Stomach (tissue), 9 donors: ENCODE results near the gene TIMM23. TPM values are rescaled to one million over a fixed set of nuclear protein-coding genes. Genes with fewer than 3 reads are reported as not detected.
A peak's percentile ranks its signal among the peaks of the same experiment; 100 is the strongest.

ENCODE experiments used
- DNase-seq, 2 donors: peaks; one replicate each; pipeline versions ENCODE4 v3.0.0 to v3.0.0-alpha.2; 2013 to 2019
- H3K27ac ChIP-seq, 5 donors: fragments of 200-600 bp in 4 of 5; sonication (generic) in 4 of 5; one replicate each; pipeline ENCODE4 v1.5.1; 2013 to 2019; ENCODE audit warnings: mild to moderate bottlenecking in 1 of 5, moderate library complexity in 1 of 5
- H3K27me3 ChIP-seq, 3 donors: fragments of 200-600 bp; sonication (generic); one replicate each; pipeline ENCODE4 v1.5.1; 2017 to 2019; ENCODE audit warnings: mixed run types in 1 of 3
- H3K36me3 ChIP-seq, 4 donors: fragments of 200-600 bp; sonication (generic); 1 replicate in 3 of 4; 2 replicates in 1 of 4; pipeline ENCODE4 v1.5.1; 2016 to 2019
- H3K4me1 ChIP-seq, 4 donors: fragments of 200-600 bp; sonication (generic); one replicate each; pipeline ENCODE4 v1.5.1; 2016 to 2019
- H3K4me3 ChIP-seq, 4 donors: fragments of 200-600 bp; sonication (generic) in 3 of 4; one replicate each; pipeline ENCODE4 v1.5.1; 2016 to 2019; ENCODE audit warnings: mild to moderate bottlenecking in 1 of 4
- H3K9me3 ChIP-seq, 4 donors: fragments of 200-600 bp; sonication (generic); one replicate each; pipeline ENCODE4 v1.5.1; 2016 to 2019
- CTCF ChIP-seq, 7 experiments: fragments of 450-650 bp in 4 of 7; fragments of 200-600 bp in 3 of 7; sonication (generic) in 3 of 7; IDR thresholded peaks; one replicate each; pipeline ENCODE4 v1.5.1; 2016 to 2019; ENCODE audit warnings: antibody characterized with exemption in 7 of 7, control low read depth in 2 of 7, mild to moderate bottlenecking in 1 of 7
- EP300 ChIP-seq: sonication (generic); formaldehyde crosslinking; IDR thresholded peaks from one replicate; pipeline ENCODE4 v1.6.1; 2017; ENCODE audit warnings: antibody characterized with exemption
- POLR2A ChIP-seq, 4 donors: fragments of 450-650 bp; IDR thresholded peaks; one replicate each; pipeline ENCODE4 v1.6.1; 2016; ENCODE audit warnings: antibody characterized with exemption in 4 of 4, control low read depth in 2 of 4, mild to moderate bottlenecking in 1 of 4, moderate library complexity in 1 of 4
- POLR2AphosphoS5 ChIP-seq, 3 donors: sonication (generic); formaldehyde crosslinking; IDR thresholded peaks; one replicate each; pipeline ENCODE4 v1.6.1; 2016; ENCODE audit warnings: antibody characterized with exemption in 3 of 3
- WGBS, 5 donors: extraction: QIAGEN DNeasy Blood & Tissue Kit in 3 of 5; methylation state at CpG; one replicate each; pipeline versions ENCODE4 v1.1.5 to v1.1.7; 2013 to 2018; 5-methylcytosine and 5-hydroxymethylcytosine counted together
- intact Hi-C: fragments of 100-400 bp; cut with DNase I; formaldehyde crosslinking; loops from one replicate; pipeline ENCODE4 v1.15.1; 2023; ENCODE audit warnings: low total_unique reads
- polyA plus RNA-seq, 3 donors: library from polyadenylated mRNA; stranded (reverse); fragments of 200-250 nt; gene quantifications; one replicate each; pipeline ENCODE4 v1.2.3, GENCODE V29; 2013
- total RNA-seq, 5 donors: library from RNA; depleted of rRNA; stranded (reverse); fragments of >200 nt; gene quantifications; one replicate each; pipeline versions ENCODE4 v1.1.0 to v1.2.3, GENCODE V29; 2014 to 2016
- donor health status: healthy with polysubstance abuse.
- donor health status: Bipolar disorder and iron deficiency.
- donor health status: healthy.

Gene TIMM23
- total and polyA plus RNA-seq, 8 donors = 20.5 to 111 (median 56.8) TPM

GRCh38 chr10:46020344-46020657 lies 48.0 kb downstream of the TIMM23 start:
- Histone ChIP-seq H3K9me3 (no peaks in the 10 kb centered on the region), H3K4me3 (no peak overlapping the region), H3K27me3 (no peaks in the 10 kb centered on the region), H3K4me1 (peaks cover 55 to 99% (median 71%) of the 10 kb centered on the region in 4 donors), H3K27ac (peak overlapping the region in 4 of 5 donors; percentile 14 to 93 (median 39)), H3K36me3 (peaks cover 0 to 18% (median 12%) of the 10 kb centered on the region in 4 donors)
- WGBS, 5 donors = 50 to 72% (median 65%) methylated on average over 3 of the region's 3 CpGs
- DNase-seq = peak in 1 of 2 donors; percentile 6
- TF ChIP-seq POLR2A (IDR thresholded peaks at IDR 0.05) = no peak
- intact Hi-C loops = no loop called here

- Histone ChIP-seq H3K9me3 (no peaks in the 10 kb centered on the region), H3K27me3 (no peaks in the 10 kb centered on the region), H3K27ac (peak overlapping the region; percentile 78 to 93 (median 89)), H3K4me1 (peaks cover 74 to 100% (median 92%) of the 10 kb centered on the region in 4 donors), H3K36me3 (peaks cover 0 to 7% (median 0%) of the 10 kb centered on the region in 4 donors), H3K4me3 (peak overlapping the region; percentile 56 to 64 (median 58))
- peak; percentile 91 to 96 for DNase-seq
- 1 to 3% (median 1%) methylated on average over 26 to 49 of the region's 49 CpGs for WGBS, 5 donors
- no peak for TF ChIP-seq EP300
- TF ChIP-seq CTCF (IDR thresholded peaks at IDR 0.05) = peak in 1 of 7 experiments; percentile 20
- TF ChIP-seq POLR2AphosphoS5 (IDR thresholded peaks at IDR 0.05) = peak in 2 of 3 donors; percentile 43 to 61
- intact Hi-C loops = no loop called here
Measured at GRCh38 chr10:46022978-46023702, 50.9 kb downstream of the TIMM23 start.

GRCh38 chr10:46024948-46025347 lies 52.7 kb downstream of the TIMM23 start:
- Histone ChIP-seq H3K27me3 (no peaks in the 10 kb centered on the region), H3K9me3 (no peaks in the 10 kb centered on the region), H3K27ac (peak overlapping the region in 3 of 5 donors; percentile 17 to 48 (median 43)), H3K4me3 (no peak overlapping the region), H3K36me3 (no peaks in the 10 kb centered on the region), H3K4me1 (peaks cover 68 to 100% (median 91%) of the 10 kb centered on the region in 4 donors)
- TF ChIP-seq CTCF (IDR thresholded peaks at IDR 0.05) (no peak), POLR2A (IDR thresholded peaks at IDR 0.05) (no peak), EP300 (no peak), POLR2AphosphoS5 (IDR thresholded peaks at IDR 0.05) (no peak)
- DNase-seq = no peak
- intact Hi-C loops = no loop called here

- WGBS, 5 donors = 75 to 89% (median 77%) methylated on average over 2 of the region's 2 CpGs
- no peaks in the 10 kb centered on the region for H3K36me3 ChIP-seq
- peaks cover 63 to 95% (median 88%) of the 10 kb centered on the region in 4 donors for H3K4me1 ChIP-seq
- peak overlapping the region in 2 of 5 donors; percentile 43 to 48 for H3K27ac ChIP-seq
- intact Hi-C loops = no loop called here
- no peak for DNase-seq
- TF ChIP-seq POLR2A (IDR thresholded peaks at IDR 0.05) = no peak
- TF ChIP-seq EP300 = no peak
- no peak for TF ChIP-seq POLR2AphosphoS5 (IDR thresholded peaks at IDR 0.05)
- TF ChIP-seq CTCF (IDR thresholded peaks at IDR 0.05) = no peak
- no peak overlapping the region for H3K4me3 ChIP-seq
- no peaks in the 10 kb centered on the region for H3K27me3 ChIP-seq
- no peaks in the 10 kb centered on the region for H3K9me3 ChIP-seq
Measured at GRCh38 chr10:46025406-46025805, 53.1 kb downstream of the TIMM23 start.

GRCh38 chr10:46026106-46026505 lies 53.8 kb downstream of the TIMM23 start:
- Histone ChIP-seq H3K4me3 (no peak overlapping the region), H3K36me3 (no peaks in the 10 kb centered on the region), H3K27ac (peak overlapping the region in 2 of 5 donors; percentile 43 to 48), H3K9me3 (no peaks in the 10 kb centered on the region), H3K4me1 (peaks cover 62 to 94% (median 88%) of the 10 kb centered on the region in 4 donors), H3K27me3 (no peaks in the 10 kb centered on the region)
- intact Hi-C loops = no loop called here
- DNase-seq = no peak
- TF ChIP-seq POLR2AphosphoS5 (IDR thresholded peaks at IDR 0.05) (no peak), EP300 (no peak), POLR2A (IDR thresholded peaks at IDR 0.05) (no peak), CTCF (IDR thresholded peaks at IDR 0.05) (no peak)
